HPDE6-E6E7 (cell line): ENCODE results near the gene APRT.
"Not testable (repeated sequence)": the region's sequence is repeated elsewhere in the genome, so short reads cannot be mapped to it uniquely, and the experiment has no call there.

Source experiments
- DNase-seq: peaks from one replicate; pipeline ENCODE4 v3.0.0; 2011; ENCODE audit warnings: missing footprints; ENCODE audit errors: extremely low spot score

The APRT gene

DNA sequence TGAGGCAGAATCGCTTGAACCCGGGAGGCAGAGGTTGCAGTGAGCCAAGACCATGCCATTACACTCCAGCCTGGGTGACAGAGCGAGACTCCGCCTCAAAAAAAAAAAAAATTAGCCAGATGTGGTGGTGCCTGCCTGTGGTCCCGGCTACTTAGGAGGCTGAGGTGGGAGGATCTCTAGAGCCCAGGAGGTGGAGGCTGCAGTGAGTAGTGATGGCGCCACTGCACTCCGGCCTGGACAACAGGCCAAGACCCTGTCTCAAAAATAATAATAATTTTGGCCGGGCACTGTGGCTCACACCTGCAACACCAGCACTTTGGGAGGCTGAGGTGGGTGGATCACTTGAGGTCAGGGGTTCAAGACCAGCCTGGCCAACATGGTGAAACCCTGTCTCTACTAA lies 23.0 kb downstream of the APRT start:
- not testable (repeated sequence) for DNase-seq

DNA sequence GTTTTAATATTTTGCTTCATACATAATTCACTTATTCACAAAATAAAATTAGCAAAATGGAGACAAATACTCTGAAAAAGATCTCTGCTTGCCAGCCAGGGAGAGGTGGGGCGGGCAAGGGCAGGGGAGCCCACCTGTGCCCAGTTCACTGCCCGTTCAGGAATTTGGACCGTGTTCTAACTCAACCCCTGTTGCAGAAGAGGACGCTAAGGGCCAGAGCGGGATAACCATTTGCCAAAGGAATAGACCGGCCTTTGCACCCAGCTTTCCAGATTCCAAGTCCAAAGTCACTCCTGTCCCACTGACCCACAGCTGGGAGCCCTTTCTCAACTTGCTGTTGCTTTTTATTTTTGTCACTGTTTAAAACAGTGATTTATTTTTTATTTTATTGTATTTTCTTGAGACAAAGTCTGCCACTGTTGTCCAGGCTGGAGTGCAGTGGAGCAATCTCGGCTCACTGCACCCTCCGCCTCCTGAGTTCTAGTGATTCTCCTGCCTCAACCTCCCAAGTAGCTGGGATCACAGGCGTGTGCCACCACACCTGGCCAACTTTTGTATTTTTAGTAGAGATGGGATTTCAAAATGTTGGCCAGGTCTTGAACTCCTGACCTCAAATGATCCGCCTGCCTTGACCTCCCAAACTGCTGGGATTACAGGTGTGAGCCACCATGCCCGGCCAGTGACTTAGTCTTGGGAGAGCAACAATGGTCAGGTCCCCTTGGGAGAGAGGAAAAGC lies 24.0 kb downstream of the APRT start:
- DNase-seq, result no peak

DNA sequence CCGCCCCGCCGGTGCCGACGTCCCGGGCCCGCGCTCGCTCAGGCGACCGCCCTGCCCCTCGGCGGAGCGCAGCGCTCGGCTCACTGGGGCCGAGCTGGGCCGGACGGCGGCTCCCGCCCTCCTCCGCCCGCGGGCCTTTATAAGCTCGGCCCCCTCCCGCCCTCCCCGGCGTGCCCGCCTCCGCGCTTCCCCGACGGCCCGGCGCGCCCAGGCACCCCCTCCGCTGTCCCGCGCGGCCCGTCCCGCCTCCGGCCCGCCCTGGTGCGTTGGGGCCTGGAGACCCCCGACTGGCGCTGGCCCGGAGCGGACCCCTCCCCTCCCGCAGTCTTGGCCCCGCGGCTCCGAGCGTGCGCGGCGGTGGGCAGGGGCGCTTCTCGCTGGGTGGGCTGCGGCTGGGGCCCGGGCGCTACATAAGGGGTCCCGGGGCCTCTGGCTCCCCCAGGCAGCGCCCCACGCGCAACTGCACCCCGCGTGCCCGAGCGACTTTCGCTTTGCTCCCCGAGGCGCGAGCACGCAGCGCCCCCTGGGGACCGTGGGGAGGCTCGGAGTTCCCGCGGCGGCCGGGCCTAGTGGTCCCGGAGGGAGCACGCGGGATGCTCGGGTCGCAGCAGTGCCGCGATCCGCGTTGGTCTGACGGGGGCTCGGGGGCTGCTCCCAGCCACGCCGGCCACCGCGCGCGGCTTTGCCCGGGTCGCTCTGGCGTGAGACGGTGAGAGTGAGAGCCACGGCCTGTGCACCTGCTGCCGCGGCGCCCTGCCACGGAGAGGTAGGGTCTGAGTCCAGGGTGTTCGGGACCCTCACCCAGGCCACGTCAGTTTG lies 26.4 kb downstream of the APRT start, which contains the start of gene PIEZO1:
PIEZO1 (minus strand) TSS at position 115 of the 819 bp plus-strand sequence. CDS start 256 bp downstream, outside the sequence.
- DNase-seq, result no peak

- no peak for DNase-seq
These were observed 26.9 kb downstream of the APRT start for GRCh38 chr16:88784856-88785105.

- no peak for DNase-seq
These were observed 27.5 kb downstream of the APRT start for GRCh38 chr16:88784074-88784855.

- no peak for DNase-seq
These were observed 28.2 kb downstream of the APRT start for GRCh38 chr16:88783391-88784073.

DNA sequence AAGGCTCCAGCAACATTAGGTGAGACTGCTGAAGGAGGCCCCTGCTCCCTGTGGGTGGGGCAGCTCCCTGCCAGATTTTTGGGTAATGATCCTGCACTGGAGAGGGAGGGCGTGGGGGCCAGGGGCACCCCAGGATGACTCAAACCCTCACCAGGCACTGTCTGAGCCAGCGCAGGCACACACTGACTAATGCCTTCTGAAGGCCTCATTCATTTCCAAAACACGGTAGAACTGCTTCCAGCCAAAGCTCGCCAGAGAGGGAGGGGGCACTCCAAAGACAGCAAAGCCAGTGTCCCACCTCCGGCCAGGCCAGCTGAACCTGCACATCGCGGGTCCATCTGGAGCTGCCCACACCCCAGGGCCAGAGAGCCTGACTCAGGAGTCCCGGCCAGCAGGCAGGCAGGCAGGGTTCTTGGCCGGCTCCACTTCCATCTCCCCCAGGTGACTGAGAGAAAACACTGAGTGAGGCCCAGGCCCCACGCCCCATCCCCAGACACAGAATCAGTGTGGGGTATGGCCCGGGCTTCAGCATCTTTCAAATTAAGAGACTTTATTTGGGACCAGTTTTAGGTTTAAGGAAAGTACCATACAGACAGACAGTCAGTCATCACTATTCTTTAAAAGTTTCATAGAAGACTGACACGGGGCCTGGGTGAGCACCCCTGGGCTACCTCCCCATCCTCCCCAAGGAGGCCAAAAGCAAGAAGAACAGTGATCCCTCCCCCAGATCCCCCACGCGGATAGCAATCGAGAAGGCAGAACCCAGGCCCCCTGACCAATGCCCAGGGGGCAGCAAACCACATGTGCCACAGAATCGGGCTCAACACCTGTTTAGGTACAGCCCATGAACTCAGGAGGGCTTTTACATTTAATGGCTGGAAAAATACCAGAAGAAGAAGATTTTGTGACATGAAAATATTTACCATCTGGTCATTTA lies 29.0 kb downstream of the APRT start:
- peak; percentile 92 for DNase-seq

GRCh38 chr16:88781140-88782077 lies 30.3 kb downstream of the APRT start:
- no peak for DNase-seq

DNA sequence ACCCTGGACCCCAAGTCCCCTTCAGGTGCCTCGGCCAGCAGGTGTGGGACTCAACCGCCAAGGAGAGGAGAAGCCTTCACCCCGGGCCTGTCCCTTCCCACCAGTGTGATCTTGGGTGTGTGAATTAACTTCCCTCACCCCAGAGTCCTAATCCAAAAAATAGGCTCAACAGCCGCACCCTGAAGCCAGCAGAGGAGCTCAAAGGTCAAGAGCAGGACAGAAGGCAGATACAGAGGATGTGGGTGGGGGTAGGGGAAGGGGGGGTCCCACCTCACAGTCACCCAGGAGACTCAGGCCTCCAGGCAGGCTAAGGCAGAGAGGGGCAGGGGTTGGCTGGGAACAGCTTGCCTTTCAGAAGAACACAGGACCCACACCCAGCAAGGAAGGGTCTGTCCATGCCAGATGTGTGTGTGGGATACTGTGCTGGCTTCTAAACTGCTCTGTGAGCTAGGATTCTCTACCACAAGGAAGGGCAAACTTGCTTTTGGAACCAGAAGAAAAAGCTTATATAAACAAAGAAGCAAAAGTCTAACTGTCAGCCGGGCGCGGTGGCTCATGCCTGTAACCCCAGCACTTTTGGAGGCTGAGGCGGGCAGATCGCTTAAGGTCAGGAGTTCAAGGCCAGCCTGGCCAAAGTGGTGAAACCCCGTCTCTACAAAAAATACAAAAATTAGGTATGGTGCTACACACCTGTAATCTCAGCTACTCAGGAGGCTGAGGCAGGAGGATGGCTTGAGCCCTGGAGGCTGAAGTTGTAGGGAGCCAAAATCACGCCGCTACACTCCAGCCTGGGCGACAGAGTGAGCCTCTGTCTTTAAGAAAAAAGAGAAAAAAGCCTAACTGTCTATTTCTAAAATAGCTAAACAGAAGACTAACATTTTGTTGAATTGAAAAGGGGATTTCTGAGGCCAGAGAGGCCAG lies 31.3 kb downstream of the APRT start:
- no peak for DNase-seq

- DNase-seq, result no peak
These were observed 32.2 kb downstream of the APRT start for GRCh38 chr16:88779406-88780141.

- DNase-seq, result no peak
These were observed 33.1 kb downstream of the APRT start for GRCh38 chr16:88778541-88779065.

DNA sequence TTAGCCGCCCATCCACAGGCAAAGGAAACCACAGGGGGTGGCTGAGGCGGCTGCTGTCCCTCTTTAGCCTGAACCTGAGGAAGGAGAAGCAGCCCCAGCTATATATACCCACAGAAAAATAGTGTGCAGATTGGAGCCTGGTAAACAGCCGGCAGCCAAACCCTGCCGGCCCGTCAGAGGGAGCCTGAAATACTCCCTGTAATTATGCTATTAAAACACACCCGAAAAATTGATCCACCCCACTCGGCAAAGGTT lies 33.5 kb downstream of the APRT start:
- DNase-seq, result no peak

GRCh38 chr16:88777471-88778270 lies 34.1 kb downstream of the APRT start:
- no peak for DNase-seq

DNA sequence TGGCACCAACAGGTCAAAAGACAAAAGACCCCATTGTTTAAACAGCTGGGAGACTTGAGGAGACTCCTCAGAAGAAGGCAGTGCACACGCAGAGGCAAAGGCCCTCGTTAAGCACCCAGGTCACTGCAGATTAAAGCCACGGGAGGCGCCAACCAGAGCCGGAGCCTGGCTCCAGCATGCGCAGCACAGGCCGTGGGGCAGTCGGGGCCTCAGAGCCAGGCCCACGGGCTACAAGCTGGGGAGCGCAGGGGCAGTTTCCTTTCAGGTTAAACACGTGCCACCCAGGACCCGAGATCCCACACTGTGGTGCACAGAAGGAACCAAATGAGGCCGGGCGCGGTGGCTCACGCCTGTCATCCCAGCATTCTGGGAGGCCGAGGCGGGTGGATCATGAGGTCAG lies 35.9 kb downstream of the APRT start:
- DNase-seq, result no peak

DNA sequence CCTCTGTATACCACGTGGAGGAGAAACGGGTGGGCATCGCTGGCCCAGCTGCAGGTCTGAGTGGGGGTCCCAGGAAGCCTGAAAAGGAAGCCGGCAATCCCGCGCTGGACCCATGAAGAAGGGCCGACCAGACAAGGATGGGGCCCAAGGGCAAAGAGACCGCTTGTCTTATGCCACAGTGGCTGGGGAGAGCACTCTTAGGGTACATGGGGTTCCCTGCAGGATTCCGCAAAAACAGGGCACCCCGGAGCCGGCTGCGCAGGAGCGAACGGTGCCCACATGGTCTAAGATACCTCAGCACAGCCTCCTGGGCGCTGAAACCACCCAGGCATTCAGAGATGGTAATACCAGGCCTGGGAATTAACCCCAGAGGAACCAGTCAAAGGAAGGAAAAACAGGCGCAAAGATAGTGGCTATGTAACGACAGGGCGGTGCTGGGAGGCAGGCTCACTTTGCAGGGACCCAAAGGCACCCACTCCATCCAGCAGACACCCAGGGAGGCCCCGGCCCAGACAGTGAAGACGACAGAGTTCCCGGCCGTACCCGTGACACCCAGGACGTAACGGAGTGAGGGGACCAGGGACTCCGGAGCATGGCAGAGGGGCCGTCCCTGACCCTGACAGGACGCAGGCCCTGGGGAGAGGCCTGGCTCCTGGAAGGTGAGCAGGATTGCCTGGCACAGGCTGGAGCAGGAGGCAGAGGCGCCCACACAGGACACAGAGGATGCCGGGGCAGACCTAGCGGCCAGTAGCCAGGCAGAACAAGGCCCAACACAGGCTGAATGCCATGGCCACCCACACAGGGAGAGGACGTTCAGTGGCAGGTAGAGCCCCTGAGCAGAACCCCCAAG lies 37.0 kb downstream of the APRT start:
- no peak for DNase-seq

DNA sequence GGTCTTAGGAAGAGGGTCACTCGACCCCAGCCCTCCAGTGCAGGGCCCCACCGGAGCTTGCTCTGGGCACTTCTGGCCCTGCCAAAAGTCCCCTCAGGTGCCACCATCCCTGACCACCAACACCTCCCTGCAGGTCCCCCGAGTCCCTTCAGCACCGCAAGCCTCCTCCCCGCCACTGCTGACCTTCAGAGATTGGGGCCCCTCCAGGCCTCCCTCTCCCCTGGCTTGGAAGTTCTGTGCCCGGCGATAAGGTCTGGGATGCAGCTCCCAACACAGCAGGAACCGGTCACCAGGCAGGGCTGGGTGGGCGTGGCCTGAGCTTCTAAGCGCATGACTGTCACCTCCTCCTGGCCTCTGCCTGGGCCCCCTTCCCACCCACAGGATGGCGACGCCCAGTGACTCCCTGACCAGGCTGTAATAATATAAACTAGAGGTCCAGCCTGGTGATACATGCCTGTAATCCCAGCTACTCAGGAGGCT lies 37.9 kb downstream of the APRT start:
- DNase-seq, result no peak
